HG03066 (cell line): ENCODE data around the gene SLC2A13.

Experiments used
- ATAC-seq: cut with Tn5 transposase; IDR thresholded peaks from one replicate; pipeline ENCODE4 v1.9.1; 2021; ENCODE audit warnings: low read depth; ENCODE audit not compliant: unreplicated experiment

SLC2A13 gene

DNA sequence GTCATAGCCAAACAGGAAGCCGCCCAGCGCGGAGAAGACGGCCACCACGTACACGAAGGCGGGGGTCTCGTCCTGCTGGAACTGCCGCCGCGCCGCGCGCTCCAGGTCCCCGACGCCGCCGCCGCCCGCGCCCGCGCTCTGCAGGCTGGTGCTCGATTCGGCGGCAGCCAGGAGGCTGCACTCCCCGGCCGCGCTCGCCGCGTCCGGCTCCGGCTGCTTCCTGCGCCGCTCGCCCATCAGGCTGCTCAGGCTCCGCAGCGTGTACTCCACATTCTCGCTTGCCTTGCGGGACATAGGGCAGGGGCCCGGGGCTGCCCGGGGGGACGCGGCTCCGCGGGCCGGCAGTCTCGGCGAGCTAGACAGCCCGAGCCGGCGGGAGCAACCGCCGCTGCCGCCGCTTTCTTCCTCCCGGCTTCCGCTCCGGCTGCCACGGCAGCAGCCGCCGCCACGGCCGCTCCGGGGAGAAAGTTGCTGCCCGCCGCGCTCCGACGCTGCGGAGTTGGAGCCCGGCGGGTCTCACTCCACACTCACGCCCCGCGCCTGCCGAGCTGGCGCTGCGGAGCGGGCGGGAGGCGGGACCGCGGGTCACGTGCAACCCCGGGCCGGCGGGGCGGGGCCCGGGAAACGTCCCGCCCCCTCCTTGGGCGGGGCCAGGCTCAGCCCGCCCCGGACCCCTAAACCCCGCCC lies at the start of gene SLC2A13:
Gene SLC2A13, minus strand, starts transcription at position 567 of the 687 bp plus-strand sequence. Its CDS starts 273 bp downstream, at position 294.
- ATAC-seq: peak; percentile 77

- no peak for ATAC-seq
These were observed 48.5 kb upstream of the SLC2A13 start for GRCh38 chr12:40154381-40154780.

GRCh38 chr12:40153432-40153831 lies 47.6 kb upstream of the SLC2A13 start:
- ATAC-seq: no peak

DNA sequence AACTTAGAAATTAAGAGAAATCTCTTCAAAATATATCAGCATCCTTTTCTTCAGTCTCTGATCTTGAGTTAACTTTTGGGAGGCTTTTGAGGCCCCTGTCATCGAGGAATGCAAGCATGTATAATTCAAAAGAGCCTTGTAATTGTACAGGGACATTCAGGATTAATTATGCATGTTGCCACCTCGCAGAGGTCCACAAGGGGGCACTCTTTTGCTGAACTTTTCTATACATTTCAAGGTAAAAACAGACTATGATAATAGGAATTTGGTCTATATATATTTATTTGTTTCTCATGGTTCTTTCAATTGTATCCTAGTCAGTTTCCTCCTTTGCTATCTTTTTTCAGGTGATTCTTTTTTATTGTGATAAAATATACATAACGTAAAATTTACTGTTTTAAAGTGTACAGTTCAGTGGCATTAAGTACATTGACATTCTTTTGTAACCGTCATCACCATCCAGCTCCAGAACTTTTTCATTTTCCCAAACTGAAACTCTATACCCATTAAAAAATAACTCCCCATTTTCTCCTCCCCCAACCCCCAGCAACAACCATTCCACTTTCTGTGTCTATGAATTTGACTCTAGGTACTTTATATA lies 47.0 kb upstream of the SLC2A13 start:
- no peak for ATAC-seq

DNA sequence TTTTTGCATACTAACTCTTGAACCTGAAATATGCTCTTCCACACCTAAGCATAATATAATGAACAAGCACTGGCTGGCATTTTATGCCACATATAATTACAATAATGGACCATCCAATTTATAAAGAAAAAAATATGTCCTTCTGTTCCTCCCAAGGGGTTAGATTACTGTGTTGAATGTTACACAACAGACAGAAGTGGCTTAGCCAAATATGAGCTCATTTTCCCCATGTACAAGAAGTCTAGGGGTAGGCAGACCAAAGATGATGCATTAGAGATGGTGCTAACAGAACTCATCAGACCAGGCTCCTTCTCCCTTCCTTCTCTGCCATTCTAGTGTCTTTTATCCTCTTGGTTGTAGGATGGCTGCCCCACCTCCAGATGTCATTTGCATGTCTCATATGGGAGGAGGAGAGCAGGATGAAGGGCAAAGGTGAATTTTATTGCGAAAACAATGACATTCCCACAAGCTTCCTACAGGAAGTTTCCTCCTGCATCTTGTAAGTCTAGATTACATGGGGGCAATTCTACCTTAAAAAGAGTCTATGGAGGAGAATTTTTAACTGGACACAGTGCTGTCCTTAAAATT lies 43.9 kb upstream of the SLC2A13 start:
- ATAC-seq: no peak

DNA sequence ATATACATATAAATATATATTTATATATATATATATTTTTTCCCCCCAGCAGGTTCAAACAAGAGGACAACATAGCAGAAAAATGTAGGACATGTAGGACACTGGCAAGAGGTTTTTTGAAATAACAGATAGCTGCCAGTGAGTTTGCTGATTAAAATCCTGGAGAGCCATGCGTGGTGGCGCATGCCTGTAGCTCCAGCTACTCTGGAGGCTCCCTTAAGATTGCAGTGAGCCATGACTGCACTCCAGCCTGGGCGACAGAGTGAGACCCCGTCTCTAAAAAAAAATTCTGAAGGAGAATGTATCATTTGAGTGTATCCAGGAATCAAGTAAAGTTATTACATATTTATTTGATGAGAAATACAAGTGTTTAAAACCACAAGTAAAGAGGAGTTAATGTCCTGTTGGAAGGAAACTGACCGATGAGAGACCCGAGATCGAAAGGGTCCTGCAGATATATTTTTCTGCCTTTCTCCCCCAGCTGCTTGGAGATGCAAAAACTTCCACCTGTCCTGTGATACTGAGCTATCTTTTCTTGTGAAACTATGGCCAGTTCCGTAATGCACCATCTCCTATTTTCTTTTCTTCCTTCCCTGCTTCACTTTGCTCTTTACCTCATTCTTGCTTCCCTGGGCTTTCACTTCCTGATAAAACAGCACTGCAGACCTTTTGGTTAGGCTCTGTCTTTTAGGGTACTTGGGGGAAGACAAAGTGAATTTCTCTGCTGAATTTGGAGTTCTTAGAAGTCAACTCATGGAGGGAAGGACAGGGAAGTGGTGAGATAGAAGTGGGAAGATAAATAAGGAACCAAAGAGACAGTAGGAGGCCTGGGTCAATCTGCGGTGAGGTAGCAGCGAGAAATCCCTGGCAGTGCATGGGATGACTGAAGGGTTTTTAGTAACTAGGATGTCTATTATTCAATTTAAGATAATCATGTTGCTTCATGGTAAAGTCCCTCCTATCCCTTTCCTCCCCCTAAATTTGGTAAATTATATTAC lies 41.2 kb upstream of the SLC2A13 start:
- ATAC-seq: no peak

GRCh38 chr12:40145896-40146295 lies 40.0 kb upstream of the SLC2A13 start:
- no peak for ATAC-seq

- ATAC-seq: no peak
These were observed 38.1 kb upstream of the SLC2A13 start for GRCh38 chr12:40144023-40144422.

DNA sequence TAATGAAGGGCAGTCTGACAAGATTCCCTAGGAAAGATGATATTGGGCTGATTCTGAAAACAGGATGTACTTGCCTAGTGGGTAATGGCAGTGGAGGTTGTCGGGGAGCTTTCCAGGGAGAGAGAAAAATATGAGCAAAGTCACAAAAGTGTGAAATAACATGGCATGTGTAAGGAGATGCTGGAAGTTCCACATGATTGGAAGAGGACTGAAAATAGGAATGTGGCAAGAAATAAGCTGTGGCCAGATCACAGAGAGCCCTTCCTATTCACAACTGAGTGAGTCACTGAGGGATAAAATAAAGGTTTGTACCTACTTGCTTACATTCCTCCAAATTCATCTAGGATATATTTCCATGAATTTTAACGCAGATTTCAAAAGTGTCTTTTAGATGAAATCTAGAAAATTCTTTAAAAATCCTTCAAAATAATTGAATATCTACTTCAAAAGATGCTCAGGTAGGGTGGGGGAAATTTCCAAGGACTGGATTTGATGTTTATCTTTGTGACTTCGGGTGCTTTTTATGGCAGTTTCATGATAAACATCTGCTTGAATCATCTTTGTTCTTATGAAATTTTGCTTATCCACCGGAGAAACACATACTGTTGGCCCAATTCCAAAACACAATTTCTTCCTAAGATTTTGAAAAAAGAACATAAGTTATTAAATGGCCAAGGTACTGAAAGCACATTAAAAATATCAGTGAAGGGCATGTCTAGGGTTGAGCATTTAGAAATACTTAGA lies 36.3 kb upstream of the SLC2A13 start:
- ATAC-seq: no peak

DNA sequence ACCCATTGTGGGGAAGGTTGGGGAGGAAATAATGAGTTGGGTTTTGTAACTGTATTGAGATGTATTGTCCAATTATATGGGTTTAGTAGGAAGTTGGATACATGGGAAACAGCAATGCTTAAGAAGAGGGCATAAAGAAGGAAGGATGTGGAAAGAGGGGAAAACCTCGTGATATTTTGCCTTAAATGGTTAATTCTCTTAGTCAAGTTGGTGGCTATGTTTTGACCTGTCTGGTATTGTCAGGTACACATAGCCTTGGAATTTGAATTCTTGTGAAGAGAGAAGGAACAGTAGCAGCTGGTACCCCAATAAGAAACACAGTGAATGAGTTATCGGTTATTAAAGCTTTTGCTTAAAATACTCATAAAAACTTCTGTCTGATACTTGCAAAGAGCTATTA lies 32.6 kb upstream of the SLC2A13 start:
- no peak for ATAC-seq

- peak; percentile 92 for ATAC-seq
These were observed 31.4 kb upstream of the SLC2A13 start for GRCh38 chr12:40137252-40137651.

GRCh38 chr12:40127408-40127807 lies 21.5 kb upstream of the SLC2A13 start:
- no peak for ATAC-seq

DNA sequence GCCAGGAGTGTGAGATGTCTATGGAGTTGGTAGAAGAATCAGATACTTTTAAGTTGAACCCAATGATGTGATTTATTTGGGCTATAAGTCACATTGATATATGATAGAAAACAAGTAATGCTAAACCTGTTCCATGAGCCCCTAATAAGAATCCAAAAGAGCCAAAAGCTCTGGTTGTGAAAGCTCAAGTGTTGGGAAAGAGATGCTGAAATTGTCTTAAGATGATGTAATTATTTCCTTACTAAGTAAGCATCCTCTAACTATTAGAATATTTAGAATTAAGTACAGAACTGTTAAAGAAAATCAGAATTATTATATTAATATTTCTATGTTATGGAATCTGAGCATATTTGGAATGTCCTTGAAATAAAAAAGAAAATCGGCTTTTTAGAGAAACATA lies 17.6 kb upstream of the SLC2A13 start:
- ATAC-seq: no peak

DNA sequence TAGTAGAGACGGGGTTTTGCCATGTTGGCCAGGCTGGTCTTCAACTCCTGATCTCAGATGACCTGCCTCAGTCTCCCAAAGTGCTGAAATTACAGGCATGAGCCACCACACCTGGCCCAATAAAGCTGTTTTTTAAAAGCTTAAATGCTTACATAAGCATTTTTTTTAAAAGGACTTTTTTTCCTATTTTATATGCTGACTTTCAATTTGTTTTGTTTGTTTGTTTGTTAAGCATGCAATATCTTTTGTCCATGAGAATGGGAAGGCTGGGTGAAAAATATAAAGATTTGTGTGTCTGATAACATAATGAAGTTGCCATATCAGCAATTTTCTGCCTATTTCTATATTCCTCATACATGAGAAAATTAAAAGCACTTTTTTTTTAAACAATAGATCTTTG lies 17.0 kb upstream of the SLC2A13 start:
- ATAC-seq: no peak

GRCh38 chr12:40117818-40118217 lies 11.9 kb upstream of the SLC2A13 start:
- ATAC-seq: peak; percentile 92

GRCh38 chr12:40110586-40110985 lies 4.7 kb upstream of the SLC2A13 start:
- ATAC-seq: no peak

GRCh38 chr12:40107803-40108620 lies 2.1 kb upstream of the SLC2A13 start:
- ATAC-seq: no peak

- peak; percentile 32 for ATAC-seq
These were observed 1.4 kb upstream of the SLC2A13 start for GRCh38 chr12:40107098-40107802.

DNA sequence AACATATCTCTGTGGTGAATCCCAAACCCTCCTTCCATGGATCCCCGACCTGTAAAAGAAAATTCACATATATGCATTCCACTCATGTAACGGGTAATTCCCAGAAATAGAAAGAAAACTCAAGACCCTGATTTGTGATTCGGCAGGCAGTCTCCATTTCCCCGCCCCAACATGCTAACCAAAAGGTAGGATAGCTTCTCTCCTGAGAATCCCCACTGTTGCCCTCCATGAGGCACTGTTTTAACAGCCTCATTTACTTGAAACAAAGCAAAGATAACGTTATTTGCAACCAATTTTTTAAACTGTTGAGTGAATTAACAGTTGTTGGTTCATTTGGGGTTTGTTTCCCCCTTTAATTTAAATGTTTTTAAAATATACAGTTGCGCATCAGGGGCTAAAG lies 774 bp upstream of the SLC2A13 start:
- no peak for ATAC-seq
